ENCODE measurements around the gene ACO1.

The ACO1 gene

DNA sequence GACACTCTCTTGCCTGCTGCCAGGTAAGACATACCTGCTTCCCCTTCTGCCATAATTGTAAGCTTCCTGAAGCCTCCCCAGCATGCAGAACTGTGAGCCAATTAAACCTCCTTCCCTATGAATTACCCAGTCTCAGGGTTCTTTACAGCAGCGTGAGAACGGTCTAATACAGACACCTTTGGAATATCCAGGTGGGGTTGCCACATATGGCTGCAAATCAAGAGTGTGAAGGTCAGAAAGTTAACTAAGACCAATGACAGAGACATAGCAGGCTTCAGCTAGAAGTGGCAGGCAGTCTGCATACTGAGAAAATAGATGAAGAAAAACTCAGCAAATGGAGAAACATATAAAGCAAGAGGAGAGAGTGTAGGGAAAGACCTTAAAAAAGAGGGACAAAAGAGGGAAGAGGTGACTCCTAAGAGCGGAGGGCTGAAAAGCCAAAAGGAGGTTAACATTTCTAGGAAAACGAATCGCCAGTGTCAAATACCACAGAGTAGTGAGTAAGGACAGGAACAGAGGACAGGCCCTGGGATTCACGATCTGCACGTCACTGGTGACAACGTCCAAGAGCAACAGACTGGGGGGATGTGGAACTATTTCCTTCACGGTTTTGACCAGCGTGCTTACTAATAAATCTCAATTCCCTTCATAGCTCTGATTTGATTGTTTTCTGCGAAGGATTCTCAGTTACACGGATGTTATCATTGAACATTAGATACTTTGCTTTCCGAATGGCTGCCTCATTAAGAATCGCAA is 1.7 kb upstream of the ACO1 start:
- TF ChIP-seq, protein P1, sequence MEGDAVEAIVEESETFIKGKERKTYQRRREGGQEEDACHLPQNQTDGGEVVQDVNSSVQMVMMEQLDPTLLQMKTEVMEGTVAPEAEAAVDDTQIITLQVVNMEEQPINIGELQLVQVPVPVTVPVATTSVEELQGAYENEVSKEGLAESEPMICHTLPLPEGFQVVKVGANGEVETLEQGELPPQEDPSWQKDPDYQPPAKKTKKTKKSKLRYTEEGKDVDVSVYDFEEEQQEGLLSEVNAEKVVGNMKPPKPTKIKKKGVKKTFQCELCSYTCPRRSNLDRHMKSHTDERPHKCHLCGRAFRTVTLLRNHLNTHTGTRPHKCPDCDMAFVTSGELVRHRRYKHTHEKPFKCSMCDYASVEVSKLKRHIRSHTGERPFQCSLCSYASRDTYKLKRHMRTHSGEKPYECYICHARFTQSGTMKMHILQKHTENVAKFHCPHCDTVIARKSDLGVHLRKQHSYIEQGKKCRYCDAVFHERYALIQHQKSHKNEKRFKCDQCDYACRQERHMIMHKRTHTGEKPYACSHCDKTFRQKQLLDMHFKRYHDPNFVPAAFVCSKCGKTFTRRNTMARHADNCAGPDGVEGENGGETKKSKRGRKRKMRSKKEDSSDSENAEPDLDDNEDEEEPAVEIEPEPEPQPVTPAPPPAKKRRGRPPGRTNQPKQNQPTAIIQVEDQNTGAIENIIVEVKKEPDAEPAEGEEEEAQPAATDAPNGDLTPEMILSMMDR (IDR thresholded peaks at IDR 0.05; ENCODE audit: low read depth, low read length) = no peak
- H3K4me3 ChIP-seq (ENCODE audit: low read depth, low read length) = no peak overlapping the region

DNA sequence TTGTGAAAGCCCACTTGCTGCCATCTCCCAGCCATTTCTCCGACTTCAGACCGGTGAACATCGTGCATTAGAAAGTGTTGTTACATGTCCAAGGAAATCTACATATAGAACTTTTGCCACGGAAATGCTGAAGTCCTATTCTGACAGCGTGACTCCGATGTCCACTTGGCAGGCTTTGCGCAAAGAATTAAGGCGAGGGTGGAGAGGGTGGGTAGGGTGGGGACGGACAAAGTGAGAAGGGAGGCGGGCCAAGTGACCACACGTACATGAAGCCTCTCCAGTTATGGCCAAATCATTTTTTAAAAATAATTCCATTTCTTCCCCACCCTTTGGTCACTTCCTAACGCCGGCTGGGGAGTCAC is 460 bp upstream of the ACO1 start:
- TF ChIP-seq, protein P1 (IDR thresholded peaks at IDR 0.05; ENCODE audit: low read depth, low read length) = no peak
- H3K4me3 ChIP-seq (ENCODE audit: low read depth, low read length) = peak overlapping the region; percentile 97

DNA sequence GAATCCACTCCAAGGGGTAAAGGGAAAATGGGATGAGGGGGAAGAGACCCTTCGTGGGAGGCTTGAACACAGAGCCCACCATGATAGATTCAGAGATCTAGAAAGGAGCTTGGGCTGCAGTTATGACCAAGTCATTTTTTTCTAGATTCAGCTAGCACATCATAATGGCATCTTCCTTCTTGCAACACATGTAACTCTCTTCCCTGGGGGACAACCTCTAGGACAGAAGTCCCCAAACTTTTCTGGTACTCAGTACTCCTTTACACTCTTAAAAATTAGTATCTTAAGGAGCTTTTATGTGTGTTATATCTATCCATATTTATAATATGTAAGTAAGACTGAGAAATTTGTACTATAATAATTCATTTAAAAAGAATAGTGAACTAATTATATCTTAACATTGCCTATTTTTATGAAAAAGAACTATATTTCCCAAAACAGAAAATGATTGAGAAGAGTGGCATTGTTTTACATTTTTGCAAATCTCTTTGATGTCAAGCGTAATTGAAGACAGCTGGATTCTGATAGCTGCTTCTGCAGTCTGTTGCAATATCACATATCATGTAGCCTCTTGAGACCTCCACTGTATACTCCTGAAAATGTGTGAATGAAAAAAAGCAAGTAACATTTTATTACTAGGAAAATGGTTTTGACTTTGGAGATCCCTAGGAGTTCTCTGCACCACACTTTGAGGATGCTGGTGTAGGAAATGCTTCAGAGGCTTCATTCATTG is 875 bp downstream of the ACO1 start:
- TF ChIP-seq, protein P1 (IDR thresholded peaks at IDR 0.05; ENCODE audit: low read depth, low read length) = no peak
- peak overlapping the region; percentile 97 for H3K4me3 ChIP-seq (ENCODE audit: low read depth, low read length)

DNA sequence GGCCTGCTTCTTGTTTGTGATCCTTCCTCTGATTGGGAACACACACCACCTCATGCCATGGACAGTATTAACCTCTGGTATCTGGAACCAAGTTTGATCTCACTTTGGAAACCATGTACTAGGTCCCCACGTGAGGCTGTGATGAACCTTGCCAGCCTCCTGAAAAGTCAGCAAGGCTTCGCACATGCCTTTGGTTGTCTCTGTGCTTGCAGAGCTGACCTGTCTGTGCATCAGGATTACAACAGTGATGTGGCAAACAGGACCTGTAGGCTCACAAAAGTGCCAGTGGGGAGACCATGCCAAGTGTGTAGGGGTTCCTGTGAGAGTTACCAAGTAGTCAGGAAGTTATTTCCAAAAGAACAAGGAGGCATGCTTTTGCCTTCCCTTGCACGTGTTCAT is 1.4 kb downstream of the ACO1 start:
- TF ChIP-seq, protein P1 (IDR thresholded peaks at IDR 0.05; ENCODE audit: low read depth, low read length) = no peak
- H3K4me3 ChIP-seq (ENCODE audit: low read depth, low read length) = peak overlapping the region; percentile 97

DNA sequence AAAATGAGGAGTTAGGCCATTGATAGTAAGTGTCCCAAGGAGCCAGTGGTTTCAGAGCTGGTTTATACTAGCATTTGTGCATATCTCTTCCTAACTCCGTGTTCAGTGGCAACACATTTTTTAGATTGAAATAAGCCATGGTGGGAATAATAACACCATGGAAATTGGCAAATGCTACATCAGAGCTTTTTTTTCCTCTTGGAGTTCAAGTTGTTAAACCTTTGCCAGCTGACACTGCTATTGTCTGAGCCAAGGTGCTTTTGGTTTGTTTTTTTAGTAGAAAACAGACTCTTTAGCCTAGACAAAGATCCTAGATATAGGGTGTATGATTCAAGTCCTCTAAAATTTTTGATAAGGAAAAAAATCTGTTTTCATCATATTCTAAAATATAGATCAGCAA is 2.8 kb downstream of the ACO1 start:
- TF ChIP-seq, protein P1 (IDR thresholded peaks at IDR 0.05; ENCODE audit: low read depth, low read length) = no peak
- no peak overlapping the region for H3K4me3 ChIP-seq (ENCODE audit: low read depth, low read length)

DNA sequence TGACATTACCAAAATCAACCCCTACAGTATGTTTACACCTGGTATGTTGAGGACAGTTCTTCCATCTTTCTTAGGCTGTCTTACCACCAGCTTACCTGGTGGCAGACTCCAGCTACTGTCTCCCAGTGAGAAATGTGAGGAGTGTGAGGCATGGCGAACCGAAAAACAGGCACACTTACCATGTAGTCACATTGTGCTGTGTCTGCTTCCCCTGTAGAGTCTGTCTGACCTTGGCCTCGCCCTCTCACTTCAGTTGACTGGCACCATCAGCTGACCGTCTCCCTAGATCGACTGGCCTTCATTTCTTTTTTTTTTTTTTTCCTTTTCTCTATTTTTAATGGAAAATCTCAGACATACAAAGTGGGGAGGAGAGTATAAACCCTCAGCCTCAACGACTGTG is 4.9 kb downstream of the ACO1 start:
- TF ChIP-seq, protein P1 (IDR thresholded peaks at IDR 0.05; ENCODE audit: low read depth, low read length) = no peak
- H3K4me3 ChIP-seq (ENCODE audit: low read depth, low read length) = no peak overlapping the region

DNA sequence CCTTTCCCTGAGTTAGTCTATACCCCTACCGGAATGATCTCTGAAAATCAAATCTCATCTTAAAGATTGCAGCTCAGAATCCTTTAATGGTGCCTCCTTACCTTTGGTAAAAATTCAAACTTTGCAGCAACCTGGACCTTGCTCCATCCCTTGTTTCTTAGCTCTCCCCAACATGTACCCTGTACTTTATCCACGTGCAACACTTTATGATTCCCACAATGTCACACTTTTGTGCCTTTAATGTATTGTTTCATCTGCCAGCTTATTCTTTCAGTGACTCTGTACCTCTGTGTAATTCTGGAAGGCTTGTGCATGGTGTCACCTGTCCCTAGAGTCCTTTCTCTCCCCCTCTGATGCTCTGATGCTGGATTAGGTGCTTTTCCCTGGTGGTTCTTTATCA is 9.5 kb downstream of the ACO1 start:
- TF ChIP-seq, protein P1 (IDR thresholded peaks at IDR 0.05; ENCODE audit: low read depth, low read length) = no peak
- H3K4me3 ChIP-seq (ENCODE audit: low read depth, low read length) = no peak overlapping the region

Measured in WI38 (cell line).